Lower lobe of right lung (tissue), 2 donors: ENCODE measurements around the gene PAM16. TPM values are rescaled to one million over a fixed set of nuclear protein-coding genes. Genes with fewer than 3 reads are reported as not detected.

ENCODE experiments used
- ATAC-seq, 2 donors: fragments of 200-7000 bp; cut with Tn5 transposase; one replicate each; pipeline ENCODE4 v1.9.1; 2020 to 2022; ENCODE audit warnings: mild to moderate bottlenecking in 2 of 2, moderate library complexity in 2 of 2
- DNase-seq: peaks from one replicate; pipeline ENCODE4 v3.0.0-alpha.2; 2020
- H3K27ac ChIP-seq: fragments of 200-600 bp; one replicate; pipeline ENCODE4 v1.8.0; 2022
- H3K27me3 ChIP-seq: fragments of 200-600 bp; one replicate; pipeline ENCODE4 v1.8.0; 2022; ENCODE audit warnings: low read depth
- H3K36me3 ChIP-seq: fragments of 200-600 bp; one replicate; pipeline ENCODE4 v1.8.0; 2022; ENCODE audit warnings: mild to moderate bottlenecking
- H3K4me1 ChIP-seq: fragments of 200-600 bp; one replicate; pipeline ENCODE4 v1.8.0; 2022
- H3K4me3 ChIP-seq: fragments of 200-600 bp; one replicate; pipeline ENCODE4 v1.8.0; 2022; ENCODE audit warnings: mild to moderate bottlenecking
- H3K9me3 ChIP-seq: fragments of 200-600 bp; one replicate; pipeline ENCODE4 v1.8.0; 2022
- CTCF ChIP-seq: fragments of 200-600 bp; IDR thresholded peaks from one replicate; pipeline ENCODE4 v1.8.0; 2022; ENCODE audit warnings: antibody characterized with exemption, mild to moderate bottlenecking
- intact Hi-C: fragments of 100-400 bp; cut with DNase I; formaldehyde crosslinking; loops from one replicate; pipeline ENCODE4 v1.11.0; 2022
- total RNA-seq: library from RNA; stranded (reverse); fragmentation: NEBNext Ultra II Directional; extraction: Animal tissue kit (Norgen Biotek cat#: 25700); gene quantifications from one replicate; pipeline ENCODE4 v1.2.1, GENCODE V29; 2021
- donor health status: DM: no; HTN: yes; CAD: no; lungs with severe emphysema.

The PAM16 gene
- total RNA-seq, 1 donor from 2014 or later: 40.0 TPM

- Histone ChIP-seq H3K27ac (no peak overlapping the region), H3K4me3 (no peak overlapping the region), H3K36me3 (peaks cover 3% of the 10 kb centered on the region), H3K4me1 (peaks cover 35% of the 10 kb centered on the region), H3K9me3 (no peaks in the 10 kb centered on the region), H3K27me3 (no peaks in the 10 kb centered on the region)
- ATAC-seq (no peak), DNase-seq (no peak)
- no peak for TF ChIP-seq CTCF
- intact Hi-C loops: no loop called here
Observed at GRCh38 chr16:4301968-4302367, 49.2 kb downstream of the PAM16 start.

DNA sequence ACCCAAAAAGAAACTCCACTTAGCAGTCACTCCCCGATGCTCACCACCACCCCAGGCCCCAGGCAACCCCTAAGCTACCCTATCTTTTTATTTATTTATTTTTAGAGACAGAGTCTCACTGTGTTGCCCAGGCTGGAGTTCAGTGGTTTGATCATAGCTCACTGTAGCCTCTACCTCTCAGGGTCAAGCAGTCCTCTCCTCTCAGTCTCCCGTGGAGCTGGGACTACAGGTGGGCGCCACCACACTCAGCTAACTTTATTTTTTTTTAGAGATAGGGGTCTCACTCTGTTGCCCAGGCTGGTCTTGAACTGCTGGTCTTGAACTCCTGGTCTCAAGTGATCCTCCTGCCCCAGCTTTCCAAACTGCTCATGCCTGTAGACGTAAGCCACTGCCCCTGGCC lies 49.9 kb downstream of the PAM16 start:
- DNase-seq: no peak
- Histone ChIP-seq H3K9me3 (no peaks in the 10 kb centered on the region), H3K27ac (no peak overlapping the region), H3K4me3 (no peak overlapping the region), H3K4me1 (peaks cover 27% of the 10 kb centered on the region), H3K36me3 (peaks cover 3% of the 10 kb centered on the region), H3K27me3 (no peaks in the 10 kb centered on the region)
- no peak for ATAC-seq
- no peak for TF ChIP-seq CTCF
- intact Hi-C loops: no loop called here

DNA sequence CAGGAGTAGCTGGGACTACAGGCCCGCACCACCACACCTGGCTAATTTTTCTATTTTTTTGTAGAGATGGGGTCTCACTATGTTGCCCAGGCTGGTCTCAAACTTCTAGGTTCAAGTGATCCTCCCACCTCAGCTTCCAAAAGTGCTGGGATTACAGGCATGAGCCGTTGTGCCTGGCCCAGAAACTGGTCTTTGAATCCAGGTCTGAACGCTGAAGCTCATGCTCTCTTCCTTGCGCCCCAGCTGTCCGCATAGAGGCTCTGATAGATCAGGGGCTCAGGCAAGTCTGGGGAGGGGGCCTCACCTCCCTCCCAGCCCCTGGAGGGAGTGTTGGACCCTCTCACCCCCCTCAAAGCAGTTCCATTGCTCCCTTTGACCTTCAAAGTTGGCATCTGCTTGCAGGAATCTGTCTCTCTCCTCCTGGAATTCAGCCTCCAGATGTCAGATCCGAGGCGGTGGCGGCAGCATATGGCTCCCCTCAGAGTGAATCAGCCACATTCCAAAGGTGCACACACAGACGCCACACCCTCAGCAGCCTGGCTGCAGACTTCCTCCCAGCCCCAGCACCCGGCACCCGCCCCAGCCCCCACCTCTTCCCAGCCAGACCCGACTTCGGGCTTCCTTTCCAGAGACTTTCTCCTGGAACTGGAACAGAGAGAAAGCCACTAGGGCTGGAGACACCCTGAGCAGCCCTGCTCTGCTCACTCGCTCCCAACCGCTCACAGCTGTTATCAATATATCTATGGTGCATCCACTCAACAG lies 52.2 kb downstream of the PAM16 start:
- ATAC-seq (peak; percentile 96 to 99), DNase-seq (peak; percentile 88)
- Histone ChIP-seq H3K27me3 (no peaks in the 10 kb centered on the region), H3K4me3 (peak overlapping the region; percentile 17), H3K36me3 (peaks cover 3% of the 10 kb centered on the region), H3K9me3 (no peaks in the 10 kb centered on the region), H3K27ac (peak overlapping the region; percentile 88), H3K4me1 (peaks cover 30% of the 10 kb centered on the region)
- no peak for TF ChIP-seq CTCF
- intact Hi-C loops: no loop called here

DNA sequence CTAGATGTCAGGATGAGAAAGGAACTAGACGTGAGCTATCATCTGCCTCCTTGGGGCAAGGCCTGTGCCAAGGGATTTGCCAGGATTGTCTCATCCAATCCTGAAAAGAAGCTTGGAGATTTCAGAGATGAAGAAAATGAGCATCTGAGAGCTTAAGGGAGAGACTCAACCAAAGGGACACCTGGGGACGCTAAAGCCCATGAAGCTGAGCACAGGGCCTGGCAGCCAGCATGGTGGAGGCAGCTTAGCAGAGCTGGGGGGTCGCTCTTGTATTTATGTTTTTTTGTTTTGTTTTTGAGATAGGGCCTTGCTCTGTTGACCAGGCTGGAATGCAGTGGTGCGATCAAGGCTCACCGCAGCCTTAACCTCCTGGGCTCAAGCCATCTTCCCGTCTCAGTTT lies 53.6 kb downstream of the PAM16 start:
- no peak for ATAC-seq
- intact Hi-C loops: no loop called here

DNA sequence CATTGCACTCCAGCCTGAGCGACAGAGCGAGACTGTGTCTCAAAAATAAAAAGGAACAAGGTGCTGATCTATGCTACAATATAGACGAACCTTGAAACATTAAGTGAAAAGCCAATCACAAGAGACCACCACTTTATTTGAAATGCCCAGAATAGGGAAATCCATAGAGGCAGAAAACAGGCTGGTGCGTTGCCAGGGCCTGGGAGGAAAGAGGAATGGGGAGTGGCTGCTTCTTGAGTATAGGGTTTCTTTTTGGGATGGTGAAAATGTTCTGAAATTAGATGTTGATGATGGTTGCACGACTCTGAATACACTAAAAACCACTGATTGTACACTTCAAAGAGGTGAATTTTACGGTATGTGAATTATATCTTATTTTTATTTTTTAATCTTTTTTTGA lies 55.5 kb downstream of the PAM16 start:
- no peaks in the 10 kb centered on the region for H3K36me3 ChIP-seq
- peaks cover 45% of the 10 kb centered on the region for H3K4me1 ChIP-seq
- ATAC-seq (no peak), DNase-seq (no peak)
- H3K4me3 ChIP-seq: no peak overlapping the region
- H3K27ac ChIP-seq: no peak overlapping the region
- intact Hi-C loops: no loop called here
- H3K27me3 ChIP-seq: no peaks in the 10 kb centered on the region
- TF ChIP-seq CTCF: no peak
- H3K9me3 ChIP-seq: no peaks in the 10 kb centered on the region

More for the DNA sequence above, 53.6 kb downstream of the PAM16 start:
- Histone ChIP-seq H3K36me3 (peaks cover 3% of the 10 kb centered on the region), H3K4me3 (no peak overlapping the region), H3K27me3 (no peaks in the 10 kb centered on the region), H3K4me1 (peaks cover 40% of the 10 kb centered on the region), H3K9me3 (no peaks in the 10 kb centered on the region), H3K27ac (no peak overlapping the region)
- DNase-seq: no peak
- no peak for TF ChIP-seq CTCF
